AG04449 (cell line): ENCODE measurements around the gene NRG3.

Experiments used
- CTCF ChIA-PET: fragments of 350-600 bp; formaldehyde crosslinking; extraction: SDS; loops from one replicate; lab custom pipeline; 2021; ENCODE audit warnings: antibody characterized with exemption; lab: Yijun Ruan, JAX
- POLR2A ChIA-PET: fragments of 400-600, 350-600 bp; formaldehyde crosslinking; extraction: SDS; loops from one replicate; lab custom pipeline; 2020; ENCODE audit warnings: antibody characterized with exemption, inconsistent platforms; lab: Yijun Ruan, JAX
- DNase-seq: peaks from one replicate; pipeline ENCODE4 v3.0.0-alpha.2; 2010; ENCODE audit warnings: low read depth, low spot score
- H3K4me3 ChIP-seq: 2 replicates; pipeline ENCODE4 v1.5.1; 2011; ENCODE audit warnings: low read depth, mild to moderate bottlenecking, control low read depth, low read length
- CTCF ChIP-seq: IDR thresholded peaks from one replicate; pipeline ENCODE4 v1.5.1; 2011; ENCODE audit warnings: mild to moderate bottlenecking, moderate library complexity, low read length, control low read depth, inconsistent platforms; ENCODE audit not compliant: insufficient read depth; ENCODE audit errors: missing control alignments

NRG3 gene

GRCh38 chr10:82925547-82925946 lies 1050.6 kb downstream of the NRG3 start:
- DNase-seq, result no peak
- H3K4me3 ChIP-seq, result no peak overlapping the region
- ChIA-PET POLR2A (no interaction called here), CTCF (no interaction called here)
- no peak for TF ChIP-seq CTCF

- H3K4me3 ChIP-seq, result no peak overlapping the region
- ChIA-PET CTCF (no interaction called here), POLR2A (no interaction called here)
- no peak for DNase-seq
- no peak for TF ChIP-seq CTCF
Observed at GRCh38 chr10:82932451-82932850, 1057.5 kb downstream of the NRG3 start.

GRCh38 chr10:82934429-82934828 lies 1059.4 kb downstream of the NRG3 start:
- DNase-seq, result no peak
- ChIA-PET POLR2A (no interaction called here), CTCF (no interaction called here)
- TF ChIP-seq CTCF, result no peak
- no peak overlapping the region for H3K4me3 ChIP-seq

- CTCF ChIA-PET, result no interaction called here
- DNase-seq, result no peak
- POLR2A ChIA-PET, result no interaction called here
- TF ChIP-seq CTCF, result no peak
- no peak overlapping the region for H3K4me3 ChIP-seq
Observed at GRCh38 chr10:82934947-82935346, 1060.0 kb downstream of the NRG3 start.

GRCh38 chr10:82938331-82938730 lies 1063.3 kb downstream of the NRG3 start:
- POLR2A ChIA-PET, result no interaction called here
- H3K4me3 ChIP-seq, result no peak overlapping the region
- CTCF ChIA-PET, result no interaction called here
- TF ChIP-seq CTCF, result no peak
- DNase-seq, result no peak

- ChIA-PET CTCF (no interaction called here), POLR2A (no interaction called here)
- no peak for DNase-seq
- TF ChIP-seq CTCF, result no peak
- H3K4me3 ChIP-seq, result no peak overlapping the region
Observed at GRCh38 chr10:82942286-82943099, 1067.5 kb downstream of the NRG3 start.
